Large intestine (tissue), 3 donors: ENCODE results near the gene PDE8B. TPM values are rescaled to one million over a fixed set of nuclear protein-coding genes. Genes with fewer than 3 reads are reported as not detected.

Experiments used
- DNase-seq, 2 donors: peaks; one replicate each; pipeline versions ENCODE4 v3.0.0 to v3.0.0-alpha.2; 2013
- H3K27ac ChIP-seq: one replicate; pipeline ENCODE4 v1.5.1; 2013; ENCODE audit warnings: low read length
- H3K27me3 ChIP-seq: 2 replicates; pipeline ENCODE4 v1.6.1; 2013; ENCODE audit warnings: low read length; ENCODE audit not compliant: control insufficient read depth, insufficient read depth
- H3K36me3 ChIP-seq: 2 replicates; pipeline ENCODE4 v1.6.1; 2013; ENCODE audit warnings: low read length; ENCODE audit not compliant: control insufficient read depth, insufficient read depth
- H3K4me1 ChIP-seq: one replicate; pipeline ENCODE4 v1.6.1; 2013; ENCODE audit warnings: low read length; ENCODE audit not compliant: control insufficient read depth, insufficient read depth
- H3K4me3 ChIP-seq: one replicate; pipeline ENCODE4 v1.5.1; 2013; ENCODE audit warnings: low read length
- H3K9me3 ChIP-seq: one replicate; pipeline ENCODE4 v1.6.1; 2013; ENCODE audit warnings: mild to moderate bottlenecking, low read depth, low read length, moderate library complexity; ENCODE audit not compliant: control insufficient read depth
- WGBS: methylation state at CpG from one replicate; pipeline ENCODE4 v1.1.5; 2013; ENCODE audit warnings: low lambda C conversion rate; ENCODE audit not compliant: insufficient coverage; 5-methylcytosine and 5-hydroxymethylcytosine counted together
- polyA plus RNA-seq: library from polyadenylated mRNA; unstranded; fragments of 120-200 nt; gene quantifications from one replicate; pipeline ENCODE4 v1.2.1, GENCODE V29; 2013

The PDE8B gene
- polyA plus RNA-seq, 1 donor: 4.0 TPM

- DNase-seq: no peak
- H3K4me3 ChIP-seq: no peak overlapping the region
- H3K36me3 ChIP-seq: no peaks in the 10 kb centered on the region
- H3K27me3 ChIP-seq: no peaks in the 10 kb centered on the region
- no peak overlapping the region for H3K27ac ChIP-seq
- WGBS: no CpG with 5 or more reads among the region's 2 CpGs
- no peaks in the 10 kb centered on the region for H3K9me3 ChIP-seq
- H3K4me1 ChIP-seq: no peaks in the 10 kb centered on the region
These were observed 212.7 kb downstream of the PDE8B start for GRCh38 chr5:77423022-77423750.

- Histone ChIP-seq H3K4me1 (no peaks in the 10 kb centered on the region), H3K27me3 (no peaks in the 10 kb centered on the region), H3K9me3 (no peaks in the 10 kb centered on the region), H3K36me3 (peaks cover 3% of the 10 kb centered on the region), H3K4me3 (no peak overlapping the region), H3K27ac (no peak overlapping the region)
- DNase-seq: no peak
- no CpG with 5 or more reads among the region's 2 CpGs for WGBS
These were observed 214.4 kb downstream of the PDE8B start for GRCh38 chr5:77424921-77425320.

- Histone ChIP-seq H3K36me3 (peaks cover 8% of the 10 kb centered on the region), H3K4me1 (no peaks in the 10 kb centered on the region), H3K4me3 (no peak overlapping the region), H3K9me3 (no peaks in the 10 kb centered on the region), H3K27me3 (no peaks in the 10 kb centered on the region), H3K27ac (no peak overlapping the region)
- WGBS: 100% methylated on average over 1 of the region's 5 CpGs
- no peak for DNase-seq
These were observed 214.9 kb downstream of the PDE8B start for GRCh38 chr5:77425420-77425819.

DNA sequence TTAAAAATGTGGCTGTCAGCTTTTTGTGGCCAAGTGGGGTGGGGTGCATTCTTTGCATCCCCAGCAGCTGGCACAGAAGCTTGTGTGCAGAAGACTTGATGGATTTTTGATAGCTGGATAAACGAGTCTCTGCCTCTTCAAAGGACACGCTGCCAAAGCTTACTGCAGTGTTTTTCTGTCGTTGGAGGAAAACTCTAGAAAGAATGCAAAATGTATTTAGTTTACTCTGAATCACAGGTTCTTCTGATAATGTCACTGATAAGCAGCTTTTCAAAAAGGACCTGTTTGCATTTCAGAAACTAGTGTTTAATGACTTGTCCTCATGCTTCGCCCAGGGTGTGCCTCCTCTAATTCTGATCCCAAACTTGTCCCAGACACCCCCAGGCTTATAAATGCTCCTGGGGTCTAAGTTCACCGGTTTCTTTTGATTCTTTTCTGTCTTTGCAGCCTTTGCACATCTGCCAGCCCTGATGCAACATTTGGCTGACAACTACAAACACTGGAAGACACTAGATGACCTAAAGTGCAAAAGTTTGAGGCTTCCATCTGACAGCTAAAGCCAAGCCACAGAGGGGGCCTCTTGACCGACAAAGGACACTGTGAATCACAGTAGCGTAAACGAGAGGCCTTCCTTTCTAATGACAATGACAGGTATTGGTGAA, 215.6 kb downstream of the PDE8B start:
- DNase-seq: no peak
- Histone ChIP-seq H3K36me3 (peaks cover 12% of the 10 kb centered on the region), H3K27ac (no peak overlapping the region), H3K27me3 (no peaks in the 10 kb centered on the region), H3K9me3 (no peaks in the 10 kb centered on the region), H3K4me1 (no peaks in the 10 kb centered on the region), H3K4me3 (no peak overlapping the region)
- WGBS: 38% methylated on average over 2 of the region's 8 CpGs

DNA sequence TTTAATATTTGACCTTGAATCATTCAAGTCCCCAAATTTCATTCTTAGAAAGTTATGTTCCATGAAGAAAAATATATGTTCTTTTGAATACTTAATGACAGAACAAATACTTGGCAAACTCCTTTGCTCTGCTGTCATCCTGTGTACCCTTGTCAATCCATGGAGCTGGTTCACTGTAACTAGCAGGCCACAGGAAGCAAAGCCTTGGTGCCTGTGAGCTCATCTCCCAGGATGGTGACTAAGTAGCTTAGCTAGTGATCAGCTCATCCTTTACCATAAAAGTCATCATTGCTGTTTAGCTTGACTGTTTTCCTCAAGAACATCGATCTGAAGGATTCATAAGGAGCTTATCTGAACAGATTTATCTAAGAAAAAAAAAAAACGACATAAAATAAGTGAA, 216.2 kb downstream of the PDE8B start:
- Histone ChIP-seq H3K9me3 (no peaks in the 10 kb centered on the region), H3K4me1 (no peaks in the 10 kb centered on the region), H3K27me3 (no peaks in the 10 kb centered on the region), H3K27ac (no peak overlapping the region), H3K36me3 (peaks cover 14% of the 10 kb centered on the region), H3K4me3 (no peak overlapping the region)
- 46% methylated on average over 2 of the region's 2 CpGs for WGBS
- no peak for DNase-seq

DNA sequence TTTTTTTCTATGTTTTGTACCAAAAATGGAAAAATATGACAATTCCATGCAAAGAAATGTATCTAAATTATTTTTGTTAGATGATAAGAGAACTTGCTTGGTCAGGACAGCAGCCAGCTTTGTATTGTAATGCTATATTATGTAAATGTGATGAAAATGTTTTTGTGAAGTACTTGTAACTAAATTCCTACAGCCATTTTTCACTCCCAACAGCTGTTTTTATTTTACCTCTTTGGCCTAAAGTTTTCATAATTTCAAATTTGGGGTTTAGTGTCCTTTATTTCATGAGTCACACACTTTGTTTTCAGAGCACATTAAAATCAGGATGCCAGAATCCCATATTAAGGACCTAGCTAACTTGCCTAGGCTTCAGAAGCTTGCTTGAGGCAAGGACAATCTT, 217.5 kb downstream of the PDE8B start:
- H3K27ac ChIP-seq: no peak overlapping the region
- H3K36me3 ChIP-seq: peaks cover 17% of the 10 kb centered on the region
- H3K27me3 ChIP-seq: no peaks in the 10 kb centered on the region
- no peak overlapping the region for H3K4me3 ChIP-seq
- no peak for DNase-seq
- no peaks in the 10 kb centered on the region for H3K9me3 ChIP-seq
- no peaks in the 10 kb centered on the region for H3K4me1 ChIP-seq

DNA sequence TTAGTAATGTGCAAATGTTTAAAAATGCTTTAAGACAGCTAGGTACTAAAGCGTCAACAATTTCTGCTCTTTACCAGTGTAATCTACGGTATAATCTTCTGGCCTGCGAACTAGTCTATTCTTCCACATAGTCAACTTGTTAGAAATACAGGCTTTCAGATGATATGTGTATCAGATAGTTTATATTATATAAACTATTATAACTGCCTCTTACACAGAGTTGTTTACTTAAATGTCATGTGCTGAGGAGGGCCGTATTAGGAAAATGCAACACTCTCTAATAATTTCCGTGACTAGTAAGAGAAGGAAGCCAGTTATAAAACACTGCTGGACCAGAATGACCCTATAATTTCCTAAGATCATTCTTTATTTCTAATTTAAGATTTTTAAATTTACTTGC, 218.0 kb downstream of the PDE8B start:
- H3K27ac ChIP-seq: no peak overlapping the region
- H3K9me3 ChIP-seq: no peaks in the 10 kb centered on the region
- peaks cover 17% of the 10 kb centered on the region for H3K36me3 ChIP-seq
- H3K4me1 ChIP-seq: no peaks in the 10 kb centered on the region
- H3K27me3 ChIP-seq: no peaks in the 10 kb centered on the region
- H3K4me3 ChIP-seq: no peak overlapping the region
- DNase-seq: no peak
- no CpG with 5 or more reads among the region's 5 CpGs for WGBS

- Histone ChIP-seq H3K27ac (no peak overlapping the region), H3K4me1 (no peaks in the 10 kb centered on the region), H3K27me3 (no peaks in the 10 kb centered on the region), H3K9me3 (no peaks in the 10 kb centered on the region), H3K36me3 (peaks cover 17% of the 10 kb centered on the region), H3K4me3 (no peak overlapping the region)
- DNase-seq: no peak
- WGBS: no CpG with 5 or more reads among the region's 1 CpG
These were observed 220.2 kb downstream of the PDE8B start for GRCh38 chr5:77430726-77431125.

GRCh38 chr5:77431286-77431685, 220.8 kb downstream of the PDE8B start:
- 100% methylated on average over 1 of the region's 3 CpGs for WGBS

GRCh38 chr5:77431719-77432118, 221.2 kb downstream of the PDE8B start:
- no peaks in the 10 kb centered on the region for H3K9me3 ChIP-seq
- WGBS: no CpG with 5 or more reads among the region's 1 CpG

More at GRCh38 chr5:77431286-77431685, 220.8 kb downstream of the PDE8B start:
- Histone ChIP-seq H3K36me3 (peaks cover 17% of the 10 kb centered on the region), H3K9me3 (no peaks in the 10 kb centered on the region), H3K4me3 (no peak overlapping the region), H3K27me3 (no peaks in the 10 kb centered on the region), H3K27ac (no peak overlapping the region), H3K4me1 (no peaks in the 10 kb centered on the region)
- DNase-seq: no peak

GRCh38 chr5:77437194-77437593, 226.7 kb downstream of the PDE8B start:
- H3K4me1 ChIP-seq: no peaks in the 10 kb centered on the region
- H3K27me3 ChIP-seq: no peaks in the 10 kb centered on the region
- H3K27ac ChIP-seq: no peak overlapping the region
- H3K9me3 ChIP-seq: no peaks in the 10 kb centered on the region
- 82% methylated on average over 2 of the region's 5 CpGs for WGBS
- no peak overlapping the region for H3K4me3 ChIP-seq
- no peak for DNase-seq
- peaks cover 4% of the 10 kb centered on the region for H3K36me3 ChIP-seq

More at GRCh38 chr5:77431719-77432118, 221.2 kb downstream of the PDE8B start:
- H3K4me3 ChIP-seq: no peak overlapping the region
- H3K4me1 ChIP-seq: no peaks in the 10 kb centered on the region
- H3K27ac ChIP-seq: no peak overlapping the region
- peaks cover 17% of the 10 kb centered on the region for H3K36me3 ChIP-seq
- no peak for DNase-seq
- no peaks in the 10 kb centered on the region for H3K27me3 ChIP-seq
